ENCODE results near the gene SAMD7. TPM values are rescaled to one million over a fixed set of nuclear protein-coding genes. Genes with fewer than 3 reads are reported as not detected.

Gene SAMD7
- total RNA-seq, 1 donor from 2014 or later = not detected

DNA sequence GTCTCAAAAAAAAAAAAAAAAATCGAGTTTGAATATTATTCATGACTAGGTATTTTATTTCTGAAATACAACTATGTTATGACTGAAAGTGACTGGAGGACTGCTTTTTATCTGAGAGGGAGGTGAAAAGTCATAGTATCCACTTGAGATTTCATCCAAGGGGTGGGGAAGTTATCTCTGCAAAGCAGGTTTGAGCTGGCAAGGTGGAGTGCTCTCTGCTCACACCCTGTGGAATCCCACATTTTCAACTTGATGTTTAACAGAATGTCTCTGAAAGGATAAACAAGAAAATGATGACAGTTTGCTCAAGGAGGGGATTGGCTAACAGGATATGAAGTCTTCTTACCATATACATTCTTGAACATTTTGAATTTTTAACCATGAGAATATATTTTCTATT, 27.9 kb downstream of the SAMD7 start:
- DNase-seq = no peak
- H3K27ac Mint-ChIP-seq (ENCODE audit: unreplicated experiment) = no peak overlapping the region
- no peak overlapping the region for H3K4me3 Mint-ChIP-seq (ENCODE audit: unreplicated experiment)
- TF ChIP-seq CTCF (IDR thresholded peaks at IDR 0.05; ENCODE audit: partially characterized antibody, unreplicated experiment) = no peak
- no peaks in the 10 kb centered on the region for H3K36me3 Mint-ChIP-seq (ENCODE audit: unreplicated experiment)
- no peaks in the 10 kb centered on the region for H3K27me3 Mint-ChIP-seq (ENCODE audit: unreplicated experiment)
- H3K4me1 Mint-ChIP-seq (ENCODE audit: low read depth, unreplicated experiment) = no peaks in the 10 kb centered on the region
- H3K9me3 Mint-ChIP-seq (ENCODE audit: unreplicated experiment) = no peaks in the 10 kb centered on the region

GRCh38 chr3:169939751-169940150, 28.4 kb downstream of the SAMD7 start:
- Mint-ChIP-seq H3K4me3 (ENCODE audit: unreplicated experiment) (no peak overlapping the region), H3K27me3 (ENCODE audit: unreplicated experiment) (no peaks in the 10 kb centered on the region), H3K4me1 (ENCODE audit: low read depth, unreplicated experiment) (no peaks in the 10 kb centered on the region), H3K36me3 (ENCODE audit: unreplicated experiment) (no peaks in the 10 kb centered on the region), H3K27ac (ENCODE audit: unreplicated experiment) (no peak overlapping the region), H3K9me3 (ENCODE audit: unreplicated experiment) (no peaks in the 10 kb centered on the region)
- DNase-seq = no peak
- no peak for TF ChIP-seq CTCF (IDR thresholded peaks at IDR 0.05; ENCODE audit: partially characterized antibody, unreplicated experiment)

- Mint-ChIP-seq H3K36me3 (ENCODE audit: unreplicated experiment) (no peaks in the 10 kb centered on the region), H3K27ac (ENCODE audit: unreplicated experiment) (no peak overlapping the region), H3K4me3 (ENCODE audit: unreplicated experiment) (no peak overlapping the region), H3K9me3 (ENCODE audit: unreplicated experiment) (no peaks in the 10 kb centered on the region), H3K27me3 (ENCODE audit: unreplicated experiment) (no peaks in the 10 kb centered on the region), H3K4me1 (ENCODE audit: low read depth, unreplicated experiment) (no peaks in the 10 kb centered on the region)
- DNase-seq = no peak
- TF ChIP-seq CTCF (IDR thresholded peaks at IDR 0.05; ENCODE audit: partially characterized antibody, unreplicated experiment) = no peak
These were observed 29.3 kb downstream of the SAMD7 start for GRCh38 chr3:169940470-169941181.

- no peaks in the 10 kb centered on the region for H3K4me1 Mint-ChIP-seq (ENCODE audit: low read depth, unreplicated experiment)
- DNase-seq = no peak
- no peak overlapping the region for H3K27ac Mint-ChIP-seq (ENCODE audit: unreplicated experiment)
- no peaks in the 10 kb centered on the region for H3K36me3 Mint-ChIP-seq (ENCODE audit: unreplicated experiment)
- no peak overlapping the region for H3K4me3 Mint-ChIP-seq (ENCODE audit: unreplicated experiment)
- H3K9me3 Mint-ChIP-seq (ENCODE audit: unreplicated experiment) = no peaks in the 10 kb centered on the region
- H3K27me3 Mint-ChIP-seq (ENCODE audit: unreplicated experiment) = peaks cover 2% of the 10 kb centered on the region
- no peak for TF ChIP-seq CTCF (IDR thresholded peaks at IDR 0.05; ENCODE audit: partially characterized antibody, unreplicated experiment)
These were observed 33.9 kb downstream of the SAMD7 start for GRCh38 chr3:169945313-169945712.

GRCh38 chr3:169946336-169946735, 35.0 kb downstream of the SAMD7 start:
- H3K36me3 Mint-ChIP-seq (ENCODE audit: unreplicated experiment) = no peaks in the 10 kb centered on the region
- no peak for TF ChIP-seq CTCF (IDR thresholded peaks at IDR 0.05; ENCODE audit: partially characterized antibody, unreplicated experiment)
- DNase-seq = no peak
- no peak overlapping the region for H3K27ac Mint-ChIP-seq (ENCODE audit: unreplicated experiment)
- H3K9me3 Mint-ChIP-seq (ENCODE audit: unreplicated experiment) = no peaks in the 10 kb centered on the region
- H3K4me1 Mint-ChIP-seq (ENCODE audit: low read depth, unreplicated experiment) = no peaks in the 10 kb centered on the region
- H3K4me3 Mint-ChIP-seq (ENCODE audit: unreplicated experiment) = no peak overlapping the region
- peaks cover 2% of the 10 kb centered on the region for H3K27me3 Mint-ChIP-seq (ENCODE audit: unreplicated experiment)
